HEK293 (cell line): ENCODE measurements around the gene TLX3.
"Not testable (repeated sequence)": the region's sequence is repeated elsewhere in the genome, so short reads cannot be mapped to it uniquely, and the experiment has no call there.

Source experiments
- CTCF ChIA-PET: fragments of 350-600 bp; formaldehyde crosslinking; extraction: SDS; loops from one replicate; lab custom pipeline; 2021; ENCODE audit warnings: antibody characterized with exemption; lab: Yijun Ruan, JAX
- POLR2A ChIA-PET: fragments of 300-600 bp; formaldehyde crosslinking; extraction: SDS; loops from one replicate; lab custom pipeline; 2020; ENCODE audit warnings: antibody characterized with exemption, inconsistent platforms; lab: Yijun Ruan, JAX
- H3K27ac ChIP-seq: fragments of 200-500 bp; sonication (Bioruptor generic); 2 replicates; pipeline ENCODE4 v1.5.1; 2014; ENCODE audit warnings: low read depth, low read length, control low read depth, inconsistent platforms; ENCODE audit errors: extremely low read depth
- H3K36me3 ChIP-seq, 2 experiments: fragments of 200-500 bp in 1 of 2; sonication (Bioruptor generic) in 1 of 2; 1 replicate in 1 of 2; 2 replicates in 1 of 2; pipeline ENCODE4 v1.5.1; 2014 to 2017; ENCODE audit warnings: inconsistent platforms in 2 of 2, low read length in 2 of 2; ENCODE audit not compliant: control insufficient read depth in 2 of 2, insufficient read depth in 1 of 2
- H3K4me1 ChIP-seq: fragments of 200-500 bp; sonication (Bioruptor generic); 2 replicates; pipeline ENCODE4 v1.5.1; 2014; ENCODE audit warnings: mild to moderate bottlenecking, low read length, inconsistent platforms; ENCODE audit not compliant: control insufficient read depth, insufficient read depth
- H3K4me3 ChIP-seq: 2 replicates; pipeline ENCODE4 v1.5.1; 2011; ENCODE audit warnings: low read depth, mild to moderate bottlenecking, control low read depth, low read length, moderate library complexity
- H3K9me3 ChIP-seq: fragments of 200-500 bp; sonication (Bioruptor generic); 2 replicates; pipeline ENCODE4 v1.5.1; 2014; ENCODE audit warnings: low read depth, low read length, inconsistent platforms; ENCODE audit not compliant: control insufficient read depth, insufficient read depth
- GLI2 ChIP-seq: fragments of 450-650 bp; formaldehyde crosslinking; IDR thresholded peaks from 2 replicates; pipeline ENCODE4; 2017; ENCODE audit warnings: missing biosample characterization, missing genetic modification characterization, low read depth, borderline replicate concordance
- GLIS1 ChIP-seq: fragments of 450-650 bp; formaldehyde crosslinking; IDR thresholded peaks from 2 replicates; pipeline ENCODE4 v1.5.1; 2016; ENCODE audit warnings: missing biosample characterization, missing genetic modification characterization
- IKZF3 ChIP-seq: fragments of 450-650 bp; IDR thresholded peaks from 2 replicates; pipeline ENCODE4 v1.5.0; 2018; ENCODE audit warnings: missing biosample characterization, mild to moderate bottlenecking, missing genetic modification characterization, moderate library complexity
- KLF10 ChIP-seq: fragments of 450-650 bp; IDR thresholded peaks from 2 replicates; pipeline ENCODE4 v1.5.1; 2018; ENCODE audit warnings: missing biosample characterization, mild to moderate bottlenecking, missing genetic modification characterization
- OSR2 ChIP-seq: fragments of 450-650 bp; formaldehyde crosslinking; IDR thresholded peaks from 2 replicates; pipeline ENCODE4 v1.5.1; 2016; ENCODE audit warnings: missing biosample characterization, missing genetic modification characterization
- PATZ1 ChIP-seq: fragments of 450-650 bp; formaldehyde crosslinking; IDR thresholded peaks from 2 replicates; pipeline ENCODE4 v1.5.1; 2016; ENCODE audit warnings: missing biosample characterization, missing genetic modification characterization
- PRDM6 ChIP-seq: fragments of 450-650 bp; formaldehyde crosslinking; IDR thresholded peaks from 2 replicates; pipeline ENCODE4 v1.5.1; 2017; ENCODE audit warnings: missing biosample characterization, missing genetic modification characterization
- SETDB1 ChIP-seq: IDR thresholded peaks from one replicate; pipeline ENCODE4 v1.6.1; 2017; ENCODE audit warnings: mild to moderate bottlenecking, low read length, moderate library complexity, mixed read lengths; ENCODE audit not compliant: insufficient read length
- ZNF140 ChIP-seq: fragments of 450-650 bp; formaldehyde crosslinking; IDR thresholded peaks from 2 replicates; pipeline ENCODE4 v1.5.1; 2016; ENCODE audit warnings: missing biosample characterization, missing genetic modification characterization
- ZNF23 ChIP-seq: fragments of 450-650 bp; formaldehyde crosslinking; IDR thresholded peaks from 2 replicates; pipeline ENCODE4 v1.5.1; 2016; ENCODE audit warnings: missing biosample characterization, missing genetic modification characterization, borderline replicate concordance
- ZNF239 ChIP-seq: fragments of 450-650 bp; formaldehyde crosslinking; IDR thresholded peaks from 2 replicates; pipeline ENCODE4 v1.5.1; 2016; ENCODE audit warnings: missing biosample characterization, missing genetic modification characterization
- ZNF311 ChIP-seq: fragments of 450-650 bp; formaldehyde crosslinking; IDR thresholded peaks from 2 replicates; pipeline ENCODE4 v1.5.1; 2017; ENCODE audit warnings: missing biosample characterization, missing genetic modification characterization, borderline replicate concordance
- ZNF335 ChIP-seq: fragments of 450-650 bp; formaldehyde crosslinking; conservative IDR thresholded peaks from 2 replicates; pipeline ENCODE4 v1.5.1; 2016; ENCODE audit warnings: missing biosample characterization, missing genetic modification characterization
- ZNF341 ChIP-seq: fragments of 450-650 bp; formaldehyde crosslinking; IDR thresholded peaks from 2 replicates; pipeline ENCODE4; 2016; ENCODE audit warnings: low read depth, missing biosample characterization, missing genetic modification characterization
- ZNF561 ChIP-seq: fragments of 450-650 bp; IDR thresholded peaks from 2 replicates; pipeline ENCODE4 v1.5.1; 2018; ENCODE audit warnings: missing biosample characterization, missing genetic modification characterization, borderline replicate concordance
- ZNF585B ChIP-seq: fragments of 450-650 bp; formaldehyde crosslinking; IDR thresholded peaks from 2 replicates; pipeline ENCODE4 v1.5.1; 2016; ENCODE audit warnings: missing biosample characterization, missing genetic modification characterization
- ZNF791 ChIP-seq: fragments of 450-650 bp; formaldehyde crosslinking; IDR thresholded peaks from 2 replicates; pipeline ENCODE4 v1.5.1; 2016; ENCODE audit warnings: missing biosample characterization, missing genetic modification characterization
- ZNF837 ChIP-seq: fragments of 450-650 bp; formaldehyde crosslinking; IDR thresholded peaks from 2 replicates; pipeline ENCODE4 v1.5.1; 2016; ENCODE audit warnings: missing biosample characterization, missing genetic modification characterization
- ZSCAN30 ChIP-seq: fragments of 450-650 bp; IDR thresholded peaks from 2 replicates; pipeline ENCODE4 v1.5.1; 2018; ENCODE audit warnings: missing biosample characterization, mild to moderate bottlenecking, missing genetic modification characterization, moderate library complexity
- ZSCAN4 ChIP-seq: fragments of 450-650 bp; formaldehyde crosslinking; IDR thresholded peaks from 2 replicates; pipeline ENCODE4 v1.5.1; 2017; ENCODE audit warnings: missing biosample characterization, missing genetic modification characterization
- TF ChIP-seq, protein P1 (sequence below): fragments of 450-650 bp; formaldehyde crosslinking; optimal IDR thresholded peaks from 2 replicates; pipeline ENCODE3; 2016; ENCODE audit warnings: missing biosample characterization, mild to moderate bottlenecking, missing genetic modification characterization
- TF ChIP-seq, protein P2 (sequence below): fragments of 450-650 bp; IDR thresholded peaks from 2 replicates; pipeline ENCODE4 v1.5.1; 2018; ENCODE audit warnings: missing biosample characterization, missing genetic modification characterization

The TLX3 gene

DNA sequence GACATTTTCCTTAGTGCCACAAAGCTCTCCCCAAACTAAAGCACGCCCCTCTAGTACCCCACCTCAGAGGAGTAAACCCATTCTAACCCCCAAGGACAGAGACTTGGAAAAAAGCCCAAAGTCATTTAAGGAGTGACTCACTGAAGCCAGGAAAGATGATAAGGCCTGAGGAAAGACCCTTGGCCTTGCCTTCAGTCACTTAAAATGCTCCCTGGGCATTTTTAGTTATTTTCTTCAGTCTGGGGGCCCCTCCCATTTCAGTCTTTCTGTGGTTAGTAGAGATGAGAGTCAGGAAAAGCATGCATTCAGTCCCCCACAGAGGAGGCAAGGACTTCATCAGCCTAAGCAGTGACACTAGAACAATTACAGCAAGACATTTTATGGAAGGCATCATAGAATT, 13.7 kb upstream of the TLX3 start (continued):
- TF ChIP-seq, protein P1, sequence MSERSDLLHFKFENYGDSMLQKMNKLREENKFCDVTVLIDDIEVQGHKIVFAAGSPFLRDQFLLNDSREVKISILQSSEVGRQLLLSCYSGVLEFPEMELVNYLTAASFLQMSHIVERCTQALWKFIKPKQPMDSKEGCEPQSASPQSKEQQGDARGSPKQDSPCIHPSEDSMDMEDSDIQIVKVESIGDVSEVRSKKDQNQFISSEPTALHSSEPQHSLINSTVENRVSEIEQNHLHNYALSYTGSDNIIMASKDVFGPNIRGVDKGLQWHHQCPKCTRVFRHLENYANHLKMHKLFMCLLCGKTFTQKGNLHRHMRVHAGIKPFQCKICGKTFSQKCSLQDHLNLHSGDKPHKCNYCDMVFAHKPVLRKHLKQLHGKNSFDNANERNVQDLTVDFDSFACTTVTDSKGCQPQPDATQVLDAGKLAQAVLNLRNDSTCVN (tag by site-specific recombination): no peak
- TF ChIP-seq ZNF791 (tag by site-specific recombination) (no peak), GLIS1 (tag by site-specific recombination) (peak; percentile 49), ZNF335 (tag by site-specific recombination) (peak; percentile 55; the same call in 1 of the 2 replicates), PATZ1 (tag by site-specific recombination) (peak; percentile 72)

- Histone ChIP-seq H3K36me3 (peaks cover 0 to 4% of the 10 kb centered on the region in 2 experiments; a peak in 1 of 3 replicates), H3K4me3 (no peak overlapping the region), H3K4me1 (peaks cover 27% of the 10 kb centered on the region), H3K9me3 (no peaks in the 10 kb centered on the region), H3K27ac (no peak overlapping the region)
- CTCF ChIA-PET: interaction anchor here (0.7 to 1.0 kb wide), 3 partner anchors 23 to 88 kb away, joined by 3 to 5 read pairs (median 3); no protein-coding TSS in a partner anchor
- POLR2A ChIA-PET: no interaction called here
- no peak for TF ChIP-seq ZNF561 (tag by site-specific recombination)
- no peak for TF ChIP-seq ZSCAN4 (tag by site-specific recombination)
- no peak for TF ChIP-seq ZNF23 (tag by site-specific recombination)
Observed at GRCh38 chr5:171295801-171296200, 13.2 kb upstream of the TLX3 start.

DNA sequence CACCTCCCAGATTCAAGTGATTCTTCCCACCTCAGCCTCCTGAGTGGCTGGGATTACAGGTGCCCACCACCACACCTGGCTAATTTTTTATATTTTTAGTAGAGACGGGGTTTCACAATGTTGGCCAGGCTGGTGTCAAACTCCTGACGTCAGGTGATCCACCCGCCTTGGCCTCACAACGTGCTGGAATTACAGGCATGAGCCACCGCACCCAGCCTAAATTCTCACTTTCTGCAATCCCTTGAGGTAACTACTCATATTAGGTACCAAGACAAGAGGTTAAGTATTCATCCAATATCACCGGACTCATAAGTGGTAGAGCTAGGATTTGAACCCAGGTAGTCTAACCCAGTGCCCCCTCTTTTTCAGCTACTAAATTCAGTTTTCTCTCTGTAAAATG, 11.1 kb upstream of the TLX3 start:
- H3K9me3 ChIP-seq, H3K36me3 ChIP-seq, H3K4me3 ChIP-seq, CTCF ChIA-PET, H3K27ac ChIP-seq, POLR2A ChIA-PET: not testable (repeated sequence)
- H3K4me1 ChIP-seq: peaks cover 27% of the 10 kb centered on the region

DNA sequence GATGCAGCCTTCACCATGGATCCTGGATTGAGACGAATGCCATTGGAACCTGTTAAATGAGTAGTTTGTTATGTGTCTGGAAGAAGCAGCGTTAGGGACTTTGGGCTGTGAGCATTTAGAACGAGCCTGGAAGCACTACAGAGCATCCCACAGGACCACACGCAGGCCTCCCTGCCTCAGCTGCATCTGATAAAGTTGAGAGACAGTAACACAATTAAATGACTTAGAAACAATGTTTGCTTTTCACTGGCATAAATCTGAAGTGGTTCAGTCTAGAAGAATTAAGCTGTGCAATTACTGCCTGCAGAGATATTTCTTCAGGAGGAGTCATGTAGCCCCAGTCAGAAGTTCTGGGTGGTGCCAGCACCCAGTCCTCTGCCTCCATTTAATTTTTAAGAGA, 9.8 kb upstream of the TLX3 start:
- Histone ChIP-seq H3K9me3 (no peaks in the 10 kb centered on the region), H3K4me1 (peaks cover 27% of the 10 kb centered on the region), H3K36me3 (peaks cover 0 to 6% of the 10 kb centered on the region in 2 experiments; a peak in 1 of 3 replicates), H3K4me3 (no peak overlapping the region), H3K27ac (no peak overlapping the region)
- ChIA-PET POLR2A (interaction anchor here (1.7 kb wide), 1 partner anchor 10 kb away, joined by 4 read pairs; the partner anchor contains the start of gene TLX3), CTCF (no interaction called here)
- TF ChIP-seq ZNF585B (tag by site-specific recombination): no peak
- TF ChIP-seq KLF10 (tag by site-specific recombination): 0 out of 2 replicates have a peak, but pooled peaks have one; percentile 14
- no peak for TF ChIP-seq ZNF140 (tag by site-specific recombination)
- peak; percentile 73 for TF ChIP-seq GLIS1 (tag by site-specific recombination)
- TF ChIP-seq ZNF341 (tag by site-specific recombination): no peak
- peak; percentile 81 for TF ChIP-seq OSR2 (tag by site-specific recombination)
- TF ChIP-seq ZNF311 (tag by site-specific recombination): no peak
- TF ChIP-seq GLI2: peak; percentile 49; the same call in 1 of the 2 replicates
- 0 out of 2 replicates have a peak, but pooled peaks have one; percentile 23 for TF ChIP-seq ZSCAN30
- peak; percentile 54 for TF ChIP-seq IKZF3 (tag by site-specific recombination)
- no peak for TF ChIP-seq ZNF837 (tag by site-specific recombination)
- TF ChIP-seq, protein P2, sequence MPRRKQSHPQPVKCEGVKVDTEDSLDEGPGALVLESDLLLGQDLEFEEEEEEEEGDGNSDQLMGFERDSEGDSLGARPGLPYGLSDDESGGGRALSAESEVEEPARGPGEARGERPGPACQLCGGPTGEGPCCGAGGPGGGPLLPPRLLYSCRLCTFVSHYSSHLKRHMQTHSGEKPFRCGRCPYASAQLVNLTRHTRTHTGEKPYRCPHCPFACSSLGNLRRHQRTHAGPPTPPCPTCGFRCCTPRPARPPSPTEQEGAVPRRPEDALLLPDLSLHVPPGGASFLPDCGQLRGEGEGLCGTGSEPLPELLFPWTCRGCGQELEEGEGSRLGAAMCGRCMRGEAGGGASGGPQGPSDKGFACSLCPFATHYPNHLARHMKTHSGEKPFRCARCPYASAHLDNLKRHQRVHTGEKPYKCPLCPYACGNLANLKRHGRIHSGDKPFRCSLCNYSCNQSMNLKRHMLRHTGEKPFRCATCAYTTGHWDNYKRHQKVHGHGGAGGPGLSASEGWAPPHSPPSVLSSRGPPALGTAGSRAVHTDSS: no peak
- no peak for TF ChIP-seq ZNF239
- no peak for TF ChIP-seq SETDB1
- peak; percentile 63 for TF ChIP-seq PRDM6 (tag by site-specific recombination)
